GM18867 (cell line): ENCODE measurements around the gene PDLIM5.
"Not testable (repeated sequence)": the region's sequence is repeated elsewhere in the genome, so short reads cannot be mapped to it uniquely, and the experiment has no call there.

Experiments
- ATAC-seq: cut with Tn5 transposase; IDR thresholded peaks from one replicate; pipeline ENCODE4 v1.9.1; 2021; ENCODE audit warnings: mild to moderate bottlenecking, moderate library complexity; ENCODE audit not compliant: unreplicated experiment

Gene PDLIM5

GRCh38 chr4:94551643-94552564 is 100.2 kb downstream of the PDLIM5 start:
- ATAC-seq: no peak

GRCh38 chr4:94556047-94556446 is 104.3 kb downstream of the PDLIM5 start:
- not testable (repeated sequence) for ATAC-seq

- ATAC-seq: not testable (repeated sequence)
Measured at GRCh38 chr4:94557632-94558031, 105.9 kb downstream of the PDLIM5 start.

- ATAC-seq: no peak
Measured at GRCh38 chr4:94558392-94558904, 106.7 kb downstream of the PDLIM5 start.

- ATAC-seq: no peak
Measured at GRCh38 chr4:94559351-94559806, 107.6 kb downstream of the PDLIM5 start.

GRCh38 chr4:94561249-94562024 is 109.7 kb downstream of the PDLIM5 start:
- ATAC-seq: no peak

- no peak for ATAC-seq
Measured at GRCh38 chr4:94562285-94562684, 110.5 kb downstream of the PDLIM5 start.

- no peak for ATAC-seq
Measured at GRCh38 chr4:94564252-94564651, 112.5 kb downstream of the PDLIM5 start.

GRCh38 chr4:94566420-94566819 is 114.7 kb downstream of the PDLIM5 start:
- no peak for ATAC-seq

GRCh38 chr4:94567811-94568210 is 116.1 kb downstream of the PDLIM5 start:
- peak; percentile 91 for ATAC-seq

- ATAC-seq: no peak
Measured at GRCh38 chr4:94570558-94570957, 118.8 kb downstream of the PDLIM5 start.

- ATAC-seq: no peak
Measured at GRCh38 chr4:94571298-94571697, 119.6 kb downstream of the PDLIM5 start.

- ATAC-seq: no peak
Measured at GRCh38 chr4:94571715-94572114, 120.0 kb downstream of the PDLIM5 start.

GRCh38 chr4:94574050-94574449 is 122.3 kb downstream of the PDLIM5 start:
- no peak for ATAC-seq

GRCh38 chr4:94574616-94575015 is 122.9 kb downstream of the PDLIM5 start:
- no peak for ATAC-seq

GRCh38 chr4:94575652-94576051 is 123.9 kb downstream of the PDLIM5 start:
- no peak for ATAC-seq

- ATAC-seq: no peak
Measured at GRCh38 chr4:94576210-94576609, 124.5 kb downstream of the PDLIM5 start.

- no peak for ATAC-seq
Measured at GRCh38 chr4:94577136-94577535, 125.4 kb downstream of the PDLIM5 start.

GRCh38 chr4:94578195-94578594 is 126.5 kb downstream of the PDLIM5 start:
- no peak for ATAC-seq

- no peak for ATAC-seq
Measured at GRCh38 chr4:94581766-94582165, 130.0 kb downstream of the PDLIM5 start.

GRCh38 chr4:94582517-94582916 is 130.8 kb downstream of the PDLIM5 start:
- no peak for ATAC-seq
